Measurements from ENCODE around the gene SCD. TPM values are rescaled to one million over a fixed set of nuclear protein-coding genes. Genes with fewer than 3 reads are reported as not detected.
"Not testable (repeated sequence)": the region's sequence is repeated elsewhere in the genome, so short reads cannot be mapped to it uniquely, and the experiment has no call there.

Gene SCD
- polyA plus RNA-seq (ENCODE audit: insufficient read length in 3 of 3), result 10 to 100 TPM; 37.8 to 56.9 (median 45.6) TPM
- long read RNA-seq, donor 1, full-length matches to known transcripts, result 4 of 4 reads
- long read RNA-seq, donor 1, partial matches to known transcripts, result 0 of 4 reads
- long read RNA-seq, donor 1, other reads (novel, unspliced or antisense), result 0 of 4 reads
- long read RNA-seq, donor 2, full-length matches to known transcripts, result 3 of 3 reads
- long read RNA-seq, donor 2, partial matches to known transcripts, result 0 of 3 reads
- long read RNA-seq, donor 2, other reads (novel, unspliced or antisense), result 0 of 3 reads
- long read RNA-seq, donor 3, full-length matches to known transcripts, result 15 of 21 reads
- long read RNA-seq, donor 3, partial matches to known transcripts, result 6 of 21 reads
- long read RNA-seq, donor 3, other reads (novel, unspliced or antisense), result 0 of 21 reads
- long read RNA-seq, donor 4, full-length matches to known transcripts, result 6 of 6 reads
- long read RNA-seq, donor 4, partial matches to known transcripts, result 0 of 6 reads
- long read RNA-seq, donor 4, other reads (novel, unspliced or antisense), result 0 of 6 reads
- long read RNA-seq, donor 5, result 0 reads
- long read RNA-seq, donor 6, full-length matches to known transcripts, result 5 of 30 reads
- long read RNA-seq, donor 6, partial matches to known transcripts, result 25 of 30 reads
- long read RNA-seq, donor 6, other reads (novel, unspliced or antisense), result 0 of 30 reads
- long read RNA-seq, donor 7, full-length matches to known transcripts, result 8 of 8 reads
- long read RNA-seq, donor 7, partial matches to known transcripts, result 0 of 8 reads
- long read RNA-seq, donor 7, other reads (novel, unspliced or antisense), result 0 of 8 reads
- long read RNA-seq, donor 8, full-length matches to known transcripts, result 5 of 5 reads
- long read RNA-seq, donor 8, partial matches to known transcripts, result 0 of 5 reads
- long read RNA-seq, donor 8, other reads (novel, unspliced or antisense), result 0 of 5 reads
- long read RNA-seq, donor 9, full-length matches to known transcripts, result 7 of 7 reads
- long read RNA-seq, donor 9, partial matches to known transcripts, result 0 of 7 reads
- long read RNA-seq, donor 9, other reads (novel, unspliced or antisense), result 0 of 7 reads
- long read RNA-seq, donor 10, full-length matches to known transcripts, result 2 of 2 reads
- long read RNA-seq, donor 10, partial matches to known transcripts, result 0 of 2 reads
- long read RNA-seq, donor 10, other reads (novel, unspliced or antisense), result 0 of 2 reads
- long read RNA-seq, donor 11, full-length matches to known transcripts, result 2 of 2 reads
- long read RNA-seq, donor 11, partial matches to known transcripts, result 0 of 2 reads
- long read RNA-seq, donor 11, other reads (novel, unspliced or antisense), result 0 of 2 reads
- long read RNA-seq, donor 12, full-length matches to known transcripts, result 2 of 2 reads
- long read RNA-seq, donor 12, partial matches to known transcripts, result 0 of 2 reads
- long read RNA-seq, donor 12, other reads (novel, unspliced or antisense), result 0 of 2 reads
- long read RNA-seq, donor 13, result 0 reads
- long read RNA-seq, donor 14, full-length matches to known transcripts, result 4 of 4 reads
- long read RNA-seq, donor 14, partial matches to known transcripts, result 0 of 4 reads
- long read RNA-seq, donor 14, other reads (novel, unspliced or antisense), result 0 of 4 reads
- long read RNA-seq, donor 15, full-length matches to known transcripts, result 2 of 2 reads
- long read RNA-seq, donor 15, partial matches to known transcripts, result 0 of 2 reads
- long read RNA-seq, donor 15, other reads (novel, unspliced or antisense), result 0 of 2 reads
- long read RNA-seq, donor 16, full-length matches to known transcripts, result 7 of 7 reads
- long read RNA-seq, donor 16, partial matches to known transcripts, result 0 of 7 reads
- long read RNA-seq, donor 16, other reads (novel, unspliced or antisense), result 0 of 7 reads

GRCh38 chr10:100346765-100347567, at the start of gene SCD:
Gene SCD, plus strand, starts transcription at chr10:100347233. Its CDS starts 272 bp downstream, at chr10:100347505.
- peak in 10 of 11 donors; percentile 70 to 87 (median 80) for DNase-seq (ENCODE audit: extremely low read depth in 1 of 11, low read depth in 9 of 11, low spot score in 4 of 11)

GRCh38 chr10:100297242-100297641, 49.8 kb upstream of the SCD start:
- no peak for DNase-seq (ENCODE audit: extremely low read depth in 1 of 11, low read depth in 9 of 11, low spot score in 4 of 11)

DNA sequence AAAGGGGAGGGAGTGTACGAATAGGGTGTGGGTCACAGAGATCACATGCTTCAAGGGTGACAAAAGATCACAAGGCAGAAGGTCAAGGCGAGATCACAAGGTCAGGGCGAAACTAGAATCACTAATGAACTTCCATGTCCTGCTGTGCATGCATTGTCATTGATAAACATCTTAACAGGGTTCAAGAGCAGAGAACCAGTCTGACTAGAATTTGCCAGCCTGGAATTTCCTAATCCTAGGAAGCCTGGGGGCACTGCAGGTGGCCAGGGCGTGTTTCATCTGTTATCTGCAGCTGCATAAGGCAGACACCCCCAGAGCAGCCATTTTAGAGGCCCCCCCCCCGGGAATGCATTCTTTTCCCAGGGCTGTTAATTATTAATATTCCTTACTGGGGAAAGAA, 45.9 kb upstream of the SCD start:
- not testable (repeated sequence) for DNase-seq (ENCODE audit: extremely low read depth in 1 of 11, low read depth in 9 of 11, low spot score in 4 of 11)

DNA sequence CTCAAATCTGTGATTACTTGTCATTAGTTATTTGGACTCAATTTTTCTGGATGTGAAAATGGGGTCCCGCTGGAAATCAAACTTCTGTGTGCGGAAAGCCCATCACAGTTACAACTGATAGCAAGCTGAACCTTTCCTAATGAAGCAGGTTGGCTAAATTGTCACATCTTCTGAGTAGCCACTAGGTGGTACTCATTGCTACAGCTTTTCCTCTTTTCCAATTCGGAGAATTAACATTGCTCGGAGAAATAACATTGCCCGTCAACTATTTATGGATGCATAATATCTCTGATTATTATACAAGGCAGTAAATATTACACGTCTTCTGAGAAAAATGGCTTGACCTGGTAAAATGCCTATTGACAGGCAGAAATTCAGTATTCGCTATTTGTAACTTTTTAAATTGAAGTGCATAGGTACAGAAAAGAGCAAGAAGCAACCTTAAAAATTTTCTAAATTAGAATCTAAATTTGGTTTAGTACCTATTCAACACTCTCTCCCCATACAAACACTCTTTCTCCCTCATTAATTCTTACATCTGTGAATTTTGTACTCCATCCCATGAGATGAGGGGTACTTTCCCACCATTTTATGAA, 43.2 kb upstream of the SCD start:
- no peak for DNase-seq (ENCODE audit: extremely low read depth in 1 of 11, low read depth in 9 of 11, low spot score in 4 of 11)

DNA sequence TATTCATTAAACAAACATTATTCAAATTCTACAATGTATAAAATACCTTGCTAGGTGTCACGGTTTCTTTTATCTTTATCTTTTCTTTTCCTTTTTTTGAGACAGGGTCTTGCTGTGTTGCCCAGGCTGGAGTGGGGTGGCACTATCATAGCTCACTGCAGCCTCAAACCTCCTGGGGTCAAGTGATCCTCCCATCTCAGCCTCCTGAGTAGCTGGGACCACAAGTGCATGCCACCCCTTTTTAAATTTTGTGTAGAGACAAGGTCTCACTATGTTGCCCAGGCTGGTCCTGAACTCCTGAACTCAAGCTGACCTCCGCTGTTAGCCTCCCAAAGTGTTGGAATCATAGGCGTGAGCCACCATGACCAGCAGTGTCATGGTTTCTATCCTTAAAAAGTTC, 42.6 kb upstream of the SCD start:
- DNase-seq (ENCODE audit: extremely low read depth in 1 of 11, low read depth in 9 of 11, low spot score in 4 of 11), result no peak

- DNase-seq (ENCODE audit: extremely low read depth in 1 of 11, low read depth in 9 of 11, low spot score in 4 of 11), result no peak
Observed at GRCh38 chr10:100306861-100307260, 40.2 kb upstream of the SCD start.

DNA sequence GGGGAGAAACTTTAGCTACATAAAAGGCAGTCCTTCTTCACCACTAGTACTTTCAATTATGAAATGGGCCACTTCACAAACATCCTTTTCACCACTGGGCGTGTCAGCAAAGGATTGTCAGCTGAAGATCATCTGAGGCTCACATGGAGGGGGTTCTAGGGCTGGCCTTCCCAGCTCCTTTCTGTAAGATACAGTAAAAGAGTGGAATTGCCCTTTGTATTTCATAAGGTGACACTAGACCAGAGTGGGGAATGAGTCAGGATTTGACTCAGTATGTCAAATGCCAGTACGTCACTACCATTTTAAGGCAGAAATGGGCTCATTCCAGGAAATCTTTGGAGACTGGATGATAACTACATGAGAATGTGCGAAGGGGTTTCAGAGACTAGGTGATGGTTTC, 39.3 kb upstream of the SCD start:
- no peak for DNase-seq (ENCODE audit: extremely low read depth in 1 of 11, low read depth in 9 of 11, low spot score in 4 of 11)

GRCh38 chr10:100311298-100311697, 35.7 kb upstream of the SCD start:
- DNase-seq (ENCODE audit: extremely low read depth in 1 of 11, low read depth in 9 of 11, low spot score in 4 of 11), result no peak

GRCh38 chr10:100315615-100316014, 31.4 kb upstream of the SCD start:
- DNase-seq (ENCODE audit: extremely low read depth in 1 of 11, low read depth in 9 of 11, low spot score in 4 of 11), result no peak

GRCh38 chr10:100318207-100318606, 28.8 kb upstream of the SCD start:
- DNase-seq (ENCODE audit: extremely low read depth in 1 of 11, low read depth in 9 of 11, low spot score in 4 of 11), result no peak

DNA sequence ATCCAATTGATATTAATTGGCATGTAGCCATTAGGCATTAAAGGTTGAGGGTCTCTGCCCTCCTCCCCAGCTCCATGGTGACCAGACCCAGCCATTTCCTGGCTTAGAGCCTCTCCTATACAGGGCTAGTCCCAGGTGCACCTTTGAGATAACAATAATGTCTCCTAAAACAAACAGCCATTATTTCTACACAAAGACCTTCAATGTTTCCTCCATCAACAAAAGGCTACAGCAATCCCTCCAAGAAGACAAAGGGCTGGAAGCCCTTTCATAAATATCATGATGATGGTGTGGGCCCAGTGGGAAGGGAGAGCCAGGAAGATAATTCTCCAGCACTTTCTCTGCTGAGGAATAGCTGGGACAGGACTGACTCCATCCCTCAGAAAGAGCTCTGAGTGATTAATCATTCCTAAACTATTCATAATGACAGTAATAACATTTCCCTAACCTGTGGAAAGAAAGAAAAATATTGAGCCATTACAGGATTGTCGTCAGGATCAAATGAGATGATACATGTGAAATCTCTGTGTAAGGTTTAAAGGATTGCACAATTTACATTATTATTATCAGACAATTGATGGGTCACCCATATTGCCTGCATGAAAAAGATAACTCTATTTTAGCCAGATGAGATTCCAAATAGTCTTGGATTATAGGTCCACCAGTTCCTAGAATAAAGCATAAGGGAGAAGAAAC, 27.2 kb upstream of the SCD start:
- DNase-seq (ENCODE audit: extremely low read depth in 1 of 11, low read depth in 9 of 11, low spot score in 4 of 11), result no peak

GRCh38 chr10:100325158-100325557, 21.9 kb upstream of the SCD start:
- no peak for DNase-seq (ENCODE audit: extremely low read depth in 1 of 11, low read depth in 9 of 11, low spot score in 4 of 11)

- no peak for DNase-seq (ENCODE audit: extremely low read depth in 1 of 11, low read depth in 9 of 11, low spot score in 4 of 11)
Observed at GRCh38 chr10:100327007-100327717, 19.9 kb upstream of the SCD start.

DNA sequence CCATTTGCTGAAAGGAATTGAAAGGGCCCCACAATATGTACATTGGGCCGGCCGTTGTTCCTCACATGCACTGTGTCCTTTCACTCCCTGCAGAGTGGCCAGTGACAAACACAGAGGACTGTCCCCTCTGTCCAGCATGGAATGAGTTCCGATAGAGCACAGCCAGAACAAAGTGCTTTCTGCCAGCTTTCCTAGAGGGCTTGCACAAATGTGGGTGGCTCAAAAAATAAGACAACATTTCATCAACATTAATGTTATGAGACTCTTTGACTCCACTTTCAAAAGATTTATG, 19.4 kb upstream of the SCD start:
- DNase-seq (ENCODE audit: extremely low read depth in 1 of 11, low read depth in 9 of 11, low spot score in 4 of 11), result no peak

- no peak for DNase-seq (ENCODE audit: extremely low read depth in 1 of 11, low read depth in 9 of 11, low spot score in 4 of 11)
Observed at GRCh38 chr10:100328198-100328597, 18.8 kb upstream of the SCD start.

DNA sequence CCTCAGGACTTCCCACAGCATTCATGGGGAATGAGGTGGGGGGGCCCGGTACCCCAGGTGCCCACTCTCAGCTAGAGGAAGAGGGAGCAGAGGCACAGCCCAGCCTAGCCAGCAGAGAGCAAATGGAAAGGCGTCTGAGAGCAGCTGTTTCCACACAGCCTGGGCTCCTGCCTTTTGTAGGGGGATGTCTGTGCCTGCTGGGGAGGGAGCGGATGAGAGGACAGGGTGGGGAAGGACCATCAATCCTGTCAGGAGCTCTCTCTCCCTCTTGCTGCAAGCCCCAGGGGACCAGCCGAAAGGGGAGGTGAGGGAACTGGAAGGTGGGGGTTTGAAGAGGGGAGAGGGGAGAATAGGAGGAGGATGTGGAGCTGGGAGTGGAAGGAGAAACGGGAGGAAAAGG, 17.0 kb upstream of the SCD start, which contains the start of gene PKD2L1:
PKD2L1 (minus strand) TSS at position 150 of the 400 bp plus-strand sequence; CDS start at position 25, 125 bp downstream.
- no peak for DNase-seq (ENCODE audit: extremely low read depth in 1 of 11, low read depth in 9 of 11, low spot score in 4 of 11)
